Smooth muscle cell (in vitro differentiated cells): ENCODE results near the gene SULT1C3. TPM values are rescaled to one million over a fixed set of nuclear protein-coding genes. Genes with fewer than 3 reads are reported as not detected.

ENCODE experiments used
- DNase-seq: peaks from one replicate; lab custom pipeline; 2025; ENCODE audit not compliant: unreplicated experiment; lab: John Stamatoyannopoulos, UW
- H2AFZ ChIP-seq: fragments of 200-600 bp; sonication (generic); 2 replicates; pipeline ENCODE4 v1.6.0; 2016; ENCODE audit warnings: antibody characterized with exemption, low read depth, mild to moderate bottlenecking
- H3F3A ChIP-seq: fragments of 200-600 bp; sonication (generic); 2 replicates; pipeline ENCODE4 v1.6.0; 2017; ENCODE audit warnings: antibody characterized with exemption, low read depth
- H3K27ac ChIP-seq: fragments of 200-600 bp; sonication (generic); 2 replicates; pipeline ENCODE4 v1.5.1; 2016; ENCODE audit warnings: low read depth, mild to moderate bottlenecking
- H3K27me3 ChIP-seq: fragments of 200-600 bp; sonication (generic); 2 replicates; pipeline ENCODE4 v1.6.1; 2016; ENCODE audit warnings: low read depth, mild to moderate bottlenecking
- H3K36me3 ChIP-seq: fragments of 200-600 bp; sonication (generic); 2 replicates; pipeline ENCODE4 v1.5.1; 2016; ENCODE audit warnings: low read depth
- H3K4me1 ChIP-seq: fragments of 200-600 bp; sonication (generic); 2 replicates; pipeline ENCODE4 v1.5.1; 2016; ENCODE audit warnings: low read depth
- H3K4me2 ChIP-seq: fragments of 200-600 bp; sonication (generic); 2 replicates; pipeline ENCODE4 v1.6.0; 2016; ENCODE audit warnings: mild to moderate bottlenecking
- H3K4me3 ChIP-seq: fragments of 200-600 bp; sonication (generic); 2 replicates; pipeline ENCODE4 v1.5.1; 2016; ENCODE audit warnings: mild to moderate bottlenecking
- H3K79me2 ChIP-seq: fragments of 200-600 bp; sonication (generic); 2 replicates; pipeline ENCODE4 v1.6.0; 2016; ENCODE audit warnings: low read depth, mild to moderate bottlenecking
- H3K9ac ChIP-seq: fragments of 200-600 bp; sonication (generic); 2 replicates; pipeline ENCODE4 v1.6.0; 2016; ENCODE audit warnings: low read depth
- H3K9me3 ChIP-seq: fragments of 200-600 bp; sonication (generic); replicated peaks from 2 replicates; pipeline ENCODE4 v1.5.1; 2016; ENCODE audit warnings: low read depth
- H4K20me1 ChIP-seq: fragments of 200-600 bp; sonication (generic); 2 replicates; pipeline ENCODE4 v1.6.0; 2016; ENCODE audit warnings: low read depth
- WGBS: methylation state at CpG from one replicate; pipeline ENCODE4 v1.1.7; 2016; ENCODE audit warnings: low lambda C conversion rate; 5-methylcytosine and 5-hydroxymethylcytosine counted together
- polyA plus RNA-seq: library from polyadenylated mRNA; unstranded; fragments of >200 nt; fragmentation: Nextera tagmentation; extraction: Ambion mirVana; gene quantifications from 2 replicates; pipeline ENCODE4 v1.2.1, GENCODE V29; 2016
- total RNA-seq: library from RNA; depleted of rRNA; stranded (reverse); fragments of >200 nt; gene quantifications from 2 replicates; pipeline ENCODE4 v1.2.3, GENCODE V29; 2014
- TF ChIP-seq, protein P1 (sequence below): fragments of 200-600 bp; sonication (generic); IDR thresholded peaks from 2 replicates; pipeline ENCODE4 v1.5.1; 2017; ENCODE audit warnings: borderline replicate concordance, mild to moderate bottlenecking, antibody characterized with exemption; ENCODE audit not compliant: insufficient read depth, poor library complexity, severe bottlenecking

Gene SULT1C3
- total and polyA plus RNA-seq, 2 experiments from 2014 or later, result not detected

DNA sequence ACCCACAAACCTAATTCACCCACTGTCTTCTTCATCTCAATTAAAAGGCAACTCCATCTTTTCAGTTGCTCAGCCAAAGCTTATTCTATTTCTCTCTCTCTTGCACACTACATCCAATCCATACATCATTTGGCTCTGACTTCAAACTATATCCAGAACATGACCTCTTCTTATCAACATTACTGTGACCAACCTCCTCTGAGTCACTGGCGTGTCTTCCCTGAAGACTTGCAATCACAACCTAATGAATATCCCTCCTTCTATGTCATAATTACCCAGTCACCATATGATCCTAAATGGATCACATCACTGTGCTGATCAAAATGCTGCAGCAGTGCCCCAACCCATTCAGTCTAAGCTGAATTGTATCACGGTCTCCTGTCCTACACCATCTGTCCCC lies 22.6 kb upstream of the SULT1C3 start:
- no peaks in the 10 kb centered on the region for H3K27me3 ChIP-seq
- no peaks in the 10 kb centered on the region for H3K9me3 ChIP-seq
- H3K4me3 ChIP-seq, result no peak overlapping the region
- no peak overlapping the region for H2AFZ ChIP-seq
- H3K79me2 ChIP-seq, result no peaks in the 10 kb centered on the region
- H3F3A ChIP-seq, result no peaks in the 10 kb centered on the region
- H3K4me2 ChIP-seq, result no peak overlapping the region
- no peaks in the 10 kb centered on the region for H4K20me1 ChIP-seq
- no peak overlapping the region for H3K27ac ChIP-seq
- no peaks in the 10 kb centered on the region for H3K36me3 ChIP-seq
- DNase-seq, result no peak
- no peaks in the 10 kb centered on the region for H3K4me1 ChIP-seq
- no peak overlapping the region for H3K9ac ChIP-seq
- 85% methylated on average over 2 of the region's 2 CpGs for WGBS
- TF ChIP-seq, protein P1, sequence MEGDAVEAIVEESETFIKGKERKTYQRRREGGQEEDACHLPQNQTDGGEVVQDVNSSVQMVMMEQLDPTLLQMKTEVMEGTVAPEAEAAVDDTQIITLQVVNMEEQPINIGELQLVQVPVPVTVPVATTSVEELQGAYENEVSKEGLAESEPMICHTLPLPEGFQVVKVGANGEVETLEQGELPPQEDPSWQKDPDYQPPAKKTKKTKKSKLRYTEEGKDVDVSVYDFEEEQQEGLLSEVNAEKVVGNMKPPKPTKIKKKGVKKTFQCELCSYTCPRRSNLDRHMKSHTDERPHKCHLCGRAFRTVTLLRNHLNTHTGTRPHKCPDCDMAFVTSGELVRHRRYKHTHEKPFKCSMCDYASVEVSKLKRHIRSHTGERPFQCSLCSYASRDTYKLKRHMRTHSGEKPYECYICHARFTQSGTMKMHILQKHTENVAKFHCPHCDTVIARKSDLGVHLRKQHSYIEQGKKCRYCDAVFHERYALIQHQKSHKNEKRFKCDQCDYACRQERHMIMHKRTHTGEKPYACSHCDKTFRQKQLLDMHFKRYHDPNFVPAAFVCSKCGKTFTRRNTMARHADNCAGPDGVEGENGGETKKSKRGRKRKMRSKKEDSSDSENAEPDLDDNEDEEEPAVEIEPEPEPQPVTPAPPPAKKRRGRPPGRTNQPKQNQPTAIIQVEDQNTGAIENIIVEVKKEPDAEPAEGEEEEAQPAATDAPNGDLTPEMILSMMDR, result no peak

DNA sequence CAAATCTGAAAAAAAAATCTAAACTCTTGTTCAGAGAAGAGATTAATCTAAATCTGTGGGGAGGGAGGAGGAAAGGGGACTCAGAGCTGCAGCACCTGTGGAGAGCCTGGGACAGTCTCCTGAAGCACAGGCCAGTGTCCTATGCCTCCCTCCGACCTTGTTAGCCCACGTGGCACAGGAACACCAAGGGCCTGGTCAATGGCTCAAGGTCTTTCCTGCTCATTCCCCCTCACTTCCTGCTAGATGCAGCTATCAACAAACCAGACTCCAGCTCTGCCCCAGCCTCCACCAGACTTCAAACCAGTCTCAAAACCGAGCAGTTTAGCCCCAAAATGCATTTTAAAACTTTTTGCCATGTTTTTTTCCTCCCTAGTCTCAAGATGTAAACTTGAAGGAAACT lies 20.1 kb upstream of the SULT1C3 start:
- TF ChIP-seq, protein P1, result no peak
- H2AFZ ChIP-seq, result no peak overlapping the region
- H3K79me2 ChIP-seq, result no peaks in the 10 kb centered on the region
- 74% methylated on average over 3 of the region's 3 CpGs for WGBS
- no peaks in the 10 kb centered on the region for H3F3A ChIP-seq
- H3K27me3 ChIP-seq, result no peaks in the 10 kb centered on the region
- H3K27ac ChIP-seq, result no peak overlapping the region
- H3K9me3 ChIP-seq, result no peaks in the 10 kb centered on the region
- no peak overlapping the region for H3K9ac ChIP-seq
- no peak overlapping the region for H3K4me3 ChIP-seq
- H3K4me2 ChIP-seq, result no peak overlapping the region
- H3K4me1 ChIP-seq, result no peaks in the 10 kb centered on the region
- no peaks in the 10 kb centered on the region for H3K36me3 ChIP-seq
- H4K20me1 ChIP-seq, result no peaks in the 10 kb centered on the region
- DNase-seq, result no peak

- H4K20me1 ChIP-seq, result no peaks in the 10 kb centered on the region
- DNase-seq, result no peak
- WGBS, result 87% methylated on average over 3 of the region's 3 CpGs
- no peaks in the 10 kb centered on the region for H3K79me2 ChIP-seq
- no peak overlapping the region for H3K27ac ChIP-seq
- TF ChIP-seq, protein P1, result no peak
- no peaks in the 10 kb centered on the region for H3F3A ChIP-seq
- H3K27me3 ChIP-seq, result no peaks in the 10 kb centered on the region
- H3K4me1 ChIP-seq, result no peaks in the 10 kb centered on the region
- no peaks in the 10 kb centered on the region for H3K9me3 ChIP-seq
- no peak overlapping the region for H3K4me3 ChIP-seq
- H2AFZ ChIP-seq, result no peak overlapping the region
- no peak overlapping the region for H3K4me2 ChIP-seq
- H3K36me3 ChIP-seq, result no peaks in the 10 kb centered on the region
- no peak overlapping the region for H3K9ac ChIP-seq
These were observed 19.6 kb upstream of the SULT1C3 start for GRCh38 chr2:108220191-108220590.

- Histone ChIP-seq H3K4me1 (no peaks in the 10 kb centered on the region), H3K9me3 (no peaks in the 10 kb centered on the region), H3K27ac (no peak overlapping the region), H3K27me3 (no peaks in the 10 kb centered on the region), H3K9ac (no peak overlapping the region), H4K20me1 (no peaks in the 10 kb centered on the region), H2AFZ (no peak overlapping the region), H3F3A (no peaks in the 10 kb centered on the region), H3K79me2 (no peaks in the 10 kb centered on the region), H3K4me2 (no peak overlapping the region), H3K36me3 (no peaks in the 10 kb centered on the region), H3K4me3 (no peak overlapping the region)
- TF ChIP-seq, protein P1, result no peak
- WGBS, result 87% methylated on average over 4 of the region's 4 CpGs
- no peak for DNase-seq
These were observed 18.7 kb upstream of the SULT1C3 start for GRCh38 chr2:108220942-108221541.
